HCT116 (cell line): ENCODE data around the gene EI24. TPM values are rescaled to one million over a fixed set of nuclear protein-coding genes. Genes with fewer than 3 reads are reported as not detected.

Source experiments
- ATAC-seq: fragments of 200-7000 bp; cut with Tn5 transposase; 2 replicates; pipeline ENCODE4 v1.9.1; 2020; ENCODE audit warnings: mild to moderate bottlenecking, moderate library complexity
- BruUV-seq: library from RNA; stranded (reverse); fragments of 400-500 nt; replicated peaks from 2 replicates; lab custom pipeline; 2021; lab: Mats Ljungman, UMichigan
- CTCF ChIA-PET: fragments of 300-600 bp; sonication (Branson Sonifier 250); formaldehyde crosslinking; loops from one replicate; lab custom pipeline; 2021; ENCODE audit warnings: antibody characterized with exemption; lab: Charles Lee
- POLR2A ChIA-PET: fragments of 300-600, 350-600 bp; sonication (Branson Sonifier 250); formaldehyde crosslinking; loops from one replicate; lab custom pipeline; 2021; ENCODE audit warnings: antibody characterized with exemption; lab: Charles Lee
- RAD21 ChIA-PET, 2 experiments: fragments of 300-600 bp; sonication (Branson Sonifier 250); formaldehyde crosslinking; loops; one replicate each; lab custom pipeline; 2023; ENCODE audit warnings: low total read pairs in 2 of 2; ENCODE audit not compliant: uncharacterized antibody in 2 of 2, unreplicated experiment in 2 of 2, low non-redundant PET in 1 of 2; lab: Charles Lee
- DNase-seq: peaks from one replicate; pipeline ENCODE4 v3.0.0-alpha.2; 2010; ENCODE audit warnings: low read depth, low spot score
- H2AFZ ChIP-seq: fragments of 200-600 bp; shearing (Covaris generic), sonication (generic); 2 replicates; pipeline ENCODE4 v1.6.1; 2017; ENCODE audit warnings: low read depth, mixed run types, mixed read lengths, antibody characterized with exemption, low read length; ENCODE audit not compliant: poor library complexity, severe bottlenecking
- H3K27ac ChIP-seq: 2 replicates; pipeline ENCODE4 v1.5.1; 2012; ENCODE audit warnings: low read depth, low read length
- H3K27me3 ChIP-seq: fragments of 200-600 bp; sonication (generic); 2 replicates; pipeline ENCODE4 v1.6.1; 2016; ENCODE audit warnings: mixed run types, low read length, mixed read lengths; ENCODE audit not compliant: insufficient read depth
- H3K36me3 ChIP-seq, 2 experiments: fragments of 200-500 bp in 1 of 2; fragments of 200-600 bp in 1 of 2; sonication (Bioruptor generic) in 1 of 2; sonication (generic) in 1 of 2; 2 replicates each; pipeline versions ENCODE4 v1.5.1 to v1.6.1; 2014 to 2016; ENCODE audit warnings: low read length in 2 of 2, inconsistent platforms in 1 of 2, mixed read lengths in 1 of 2, mixed run types in 1 of 2; ENCODE audit not compliant: insufficient read depth in 2 of 2, control insufficient read depth in 1 of 2
- H3K4me1 ChIP-seq, 2 experiments: fragments of 200-600 bp in 1 of 2; sonication (generic) in 1 of 2; 2 replicates each; pipeline versions ENCODE4 v1.5.1 to v1.6.1; 2012 to 2017; ENCODE audit warnings: low read length in 2 of 2, inconsistent platforms in 1 of 2, mild to moderate bottlenecking in 1 of 2, mixed read lengths in 1 of 2, mixed run types in 1 of 2, moderate library complexity in 1 of 2; ENCODE audit not compliant: insufficient read depth in 2 of 2, control insufficient read depth in 1 of 2
- H3K4me2 ChIP-seq: fragments of 200-600 bp; sonication (generic); 2 replicates; pipeline ENCODE4 v1.6.1; 2017; ENCODE audit warnings: mixed run types, low read length, mixed read lengths
- H3K4me3 ChIP-seq, 2 experiments: fragments of 200-600 bp in 1 of 2; sonication (generic) in 1 of 2; replicated peaks in 1 of 2; 2 replicates each; pipeline ENCODE4 v1.5.1; 2011 to 2016; ENCODE audit warnings: low read length in 2 of 2, control low read depth in 1 of 2, low read depth in 1 of 2, mild to moderate bottlenecking in 1 of 2, mixed read lengths in 1 of 2, mixed run types in 1 of 2
- H3K79me2 ChIP-seq: fragments of 200-600 bp; sonication (generic); 2 replicates; pipeline ENCODE4 v1.6.1; 2017; ENCODE audit warnings: mild to moderate bottlenecking, mixed run types, low read length, moderate library complexity, mixed read lengths; ENCODE audit not compliant: insufficient read depth
- H3K9ac ChIP-seq: fragments of 200-600 bp; sonication (generic); 2 replicates; pipeline ENCODE4 v1.6.1; 2016; ENCODE audit warnings: low read length, mixed read lengths
- H3K9me2 ChIP-seq: fragments of 200-600 bp; sonication (generic), shearing (Covaris generic); 2 replicates; pipeline ENCODE4 v1.6.1; 2017; ENCODE audit warnings: mixed run types, mild to moderate bottlenecking, moderate library complexity; ENCODE audit not compliant: insufficient read depth
- H3K9me3 ChIP-seq, 2 experiments: fragments of 200-500 bp in 1 of 2; fragments of 200-600 bp in 1 of 2; sonication (Bioruptor generic) in 1 of 2; sonication (generic) in 1 of 2; 2 replicates each; pipeline ENCODE4 v1.6.1; 2014 to 2017; ENCODE audit warnings: low read length in 2 of 2, mixed read lengths in 2 of 2, inconsistent platforms in 1 of 2, low read depth in 1 of 2, mild to moderate bottlenecking in 1 of 2, mixed run types in 1 of 2, moderate library complexity in 1 of 2; ENCODE audit not compliant: control insufficient read depth in 1 of 2, insufficient read depth in 1 of 2
- H4K20me1 ChIP-seq: fragments of 200-600 bp; sonication (generic), shearing (Covaris generic); 2 replicates; pipeline ENCODE4 v1.6.1; 2017; ENCODE audit warnings: mixed run types, mild to moderate bottlenecking, moderate library complexity; ENCODE audit not compliant: insufficient read depth
- ATF3 ChIP-seq: IDR thresholded peaks from 2 replicates; pipeline ENCODE4 v1.6.1; 2012
- CBX3 ChIP-seq: IDR thresholded peaks from 2 replicates; pipeline ENCODE4 v1.6.1; 2012; ENCODE audit warnings: low read depth
- EGR1 ChIP-seq: IDR thresholded peaks from 2 replicates; pipeline ENCODE4 v1.6.1; 2012; ENCODE audit warnings: low read depth
- ELF1 ChIP-seq: IDR thresholded peaks from 2 replicates; pipeline ENCODE4 v1.6.1; 2012; ENCODE audit warnings: low read depth, borderline replicate concordance
- EZH2 ChIP-seq: fragments of 200-600 bp; sonication (generic); IDR thresholded peaks from 2 replicates; pipeline ENCODE4 v1.6.1; 2017; ENCODE audit warnings: antibody characterized with exemption, mixed run types
- EZH2phosphoT487 ChIP-seq: fragments of 200-600 bp; IDR thresholded peaks from 2 replicates; pipeline ENCODE4 v1.6.1; 2018; ENCODE audit warnings: antibody characterized with exemption, borderline replicate concordance
- FOSL1 ChIP-seq: IDR thresholded peaks from 2 replicates; pipeline ENCODE4 v1.6.1; 2012; ENCODE audit warnings: low read depth
- MAX ChIP-seq: IDR thresholded peaks from 2 replicates; pipeline ENCODE4 v1.6.1; 2012
- POLR2AphosphoS5 ChIP-seq: IDR thresholded peaks from 2 replicates; pipeline ENCODE4 v1.6.1; 2011; ENCODE audit warnings: mild to moderate bottlenecking, low read depth, low read length, moderate library complexity
- RAD21 ChIP-seq: IDR thresholded peaks from 2 replicates; pipeline ENCODE4 v1.6.1; 2012; ENCODE audit warnings: low read depth, mild to moderate bottlenecking
- REST ChIP-seq: IDR thresholded peaks from 2 replicates; pipeline ENCODE4 v1.6.1; 2012; ENCODE audit warnings: low read depth
- SIN3A ChIP-seq: IDR thresholded peaks from 2 replicates; pipeline ENCODE4 v1.6.1; 2012; ENCODE audit warnings: low read depth
- SP1 ChIP-seq: IDR thresholded peaks from 2 replicates; pipeline ENCODE4 v1.6.1; 2012; ENCODE audit warnings: low read depth
- TCF7L2 ChIP-seq: IDR thresholded peaks from 2 replicates; pipeline ENCODE4 v1.7.0; 2011; ENCODE audit warnings: borderline replicate concordance, inconsistent platforms; ENCODE audit not compliant: insufficient read depth, insufficient read length; ENCODE audit errors: extremely low read depth
- ZBTB33 ChIP-seq: IDR thresholded peaks from 2 replicates; pipeline ENCODE4 v1.6.1; 2011; ENCODE audit warnings: mild to moderate bottlenecking, low read length, moderate library complexity; ENCODE audit not compliant: insufficient replicate concordance; ENCODE audit errors: extremely low read depth
- ZFX ChIP-seq: fragments of 450-650 bp; IDR thresholded peaks from 2 replicates; pipeline ENCODE4 v1.6.1; 2017
- intact Hi-C: fragments of 100-400 bp; cut with micrococcal nuclease; formaldehyde crosslinking; loops from 2 replicates; pipeline ENCODE4 v1.10.0; 2022
- total RNA-seq: library from RNA; stranded (reverse); gene quantifications from one replicate; pipeline ENCODE4 v1.2.1, GENCODE V29; 2021; ENCODE audit not compliant: unreplicated experiment

The EI24 gene
- total RNA-seq, 1 experiment from 2014 or later = 130 TPM

- no peak for TF ChIP-seq ATF3
- peak; percentile 22; the same call in 1 of the 2 replicates for TF ChIP-seq ELF1
- TF ChIP-seq EGR1 = peak; percentile 71
- peak; percentile 82 for TF ChIP-seq SIN3A
- peak; percentile 93 for TF ChIP-seq MAX
- TF ChIP-seq, all 23 proteins: peak for 12
Observed at GRCh38 chr11:125592305-125593113, 23.2 kb downstream of the EI24 start, which contains the start of gene STT3A (continued).

- intact Hi-C loops = loop anchor here (2.0 kb wide), 2 partner anchors 24 to 32 kb away; partner anchors contain the start of genes CHEK1 and EI24
- POLR2A ChIA-PET = interaction anchor here (1.0 to 1.1 kb wide), 3 partner anchors 8 to 32 kb away, joined by 3 to 5 read pairs (median 3); partner anchors contain the start of gene CHEK1
- TF ChIP-seq POLR2AphosphoS5 (no peak), EGR1 (no peak), EZH2 (no peak), REST (no peak), ZFX (no peak), ZBTB33 (no peak), RAD21 (no peak), CBX3 (no peak), FOSL1 (no peak), SP1 (no peak), EZH2phosphoT487 (no peak), ELF1 (no peak), TCF7L2 (no peak), MAX (no peak)
Observed at GRCh38 chr11:125593114-125593820, 24.0 kb downstream of the EI24 start.

More at GRCh38 chr11:125593114-125593820, 24.0 kb downstream of the EI24 start:
- Histone ChIP-seq H3K79me2 (peaks cover 64% of the 10 kb centered on the region), H3K27me3 (no peaks in the 10 kb centered on the region), H3K4me1 (peaks cover 6 to 26% of the 10 kb centered on the region in 2 experiments; a peak in 3 of 4 replicates), H3K9me3 (no peaks in the 10 kb centered on the region), H3K4me2 (peak overlapping the region; percentile 86), H3K27ac (peak overlapping the region; percentile 70), H3K4me3 (peak overlapping the region; percentile 88 to 91), H3K9me2 (no peaks in the 10 kb centered on the region), H4K20me1 (no peaks in the 10 kb centered on the region), H3K9ac (peak overlapping the region; percentile 95), H3K36me3 (peaks cover 5 to 10% of the 10 kb centered on the region in 2 experiments), H2AFZ (no peak overlapping the region)
- RAD21 ChIA-PET = no interaction called here
- ATAC-seq (peak; percentile 39), DNase-seq (peak; percentile 16)
- CTCF ChIA-PET = interaction anchor here (0.7 kb wide), 1 partner anchor 164 kb away, joined by 3 read pairs; no protein-coding TSS in a partner anchor
- TSS peak; percentile 80 for BruUV-seq
